ENCODE results near the gene GATB.

Gene GATB

DNA sequence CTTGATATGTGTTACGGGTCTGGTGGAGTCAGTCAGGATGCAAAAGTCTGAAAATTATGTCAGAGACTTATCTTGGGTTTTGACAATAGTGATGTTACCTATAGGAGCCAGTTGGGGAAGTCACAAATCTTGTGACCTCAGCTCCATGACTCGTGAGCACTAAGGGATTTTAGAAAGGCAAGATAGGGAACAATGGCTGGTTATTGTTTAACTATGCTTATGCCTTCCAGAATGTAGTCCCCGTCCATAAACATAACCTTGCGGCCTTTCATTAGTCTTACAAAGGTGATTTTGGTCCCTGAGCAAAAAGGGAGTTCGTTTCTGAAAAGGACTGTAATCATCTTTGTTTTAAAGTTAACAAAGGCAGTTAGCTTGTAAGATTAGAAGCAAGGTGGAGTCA, 23.9 kb upstream of the GATB start:
- Mint-ChIP-seq H3K27ac (peak overlapping the region in 1 of 3 experiments; percentile 16), H3K4me1 (no peaks in the 10 kb centered on the region), H3K36me3 (ENCODE audit: low read depth) (no peaks in the 10 kb centered on the region), H3K4me3 (no peak overlapping the region), H3K9me3 (no peaks in the 10 kb centered on the region), H3K27me3 (ENCODE audit: low read depth) (peaks cover 8% of the 10 kb centered on the region)
- no peak for TF ChIP-seq CTCF (IDR thresholded peaks at IDR 0.05; ENCODE audit: unreplicated experiment in 3 of 3)

DNA sequence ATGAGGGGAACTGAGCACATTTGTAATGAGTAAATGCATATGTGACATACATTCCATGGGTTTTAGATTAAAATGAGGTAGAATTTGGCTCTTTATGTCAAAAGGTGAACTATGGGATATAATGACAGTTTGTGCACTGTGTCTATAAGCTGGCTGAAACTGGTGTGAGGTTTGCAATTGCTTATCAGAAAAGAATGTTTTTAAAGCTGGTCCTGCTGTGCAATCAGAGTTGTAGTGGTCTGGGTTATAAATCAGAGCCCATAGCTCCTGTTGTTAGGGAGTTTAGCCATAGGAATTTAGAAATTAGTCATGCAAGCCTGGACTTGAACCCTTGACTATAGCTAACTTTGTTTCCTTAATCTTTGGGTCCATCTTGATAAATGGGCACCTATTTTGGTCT, 23.1 kb upstream of the GATB start:
- H3K4me1 Mint-ChIP-seq = no peaks in the 10 kb centered on the region
- peak overlapping the region in 1 of 3 experiments; percentile 59 for H3K27ac Mint-ChIP-seq
- H3K9me3 Mint-ChIP-seq = no peaks in the 10 kb centered on the region
- H3K36me3 Mint-ChIP-seq (ENCODE audit: low read depth) = no peaks in the 10 kb centered on the region
- H3K4me3 Mint-ChIP-seq = no peak overlapping the region
- H3K27me3 Mint-ChIP-seq (ENCODE audit: low read depth) = peaks cover 8% of the 10 kb centered on the region
- TF ChIP-seq CTCF (IDR thresholded peaks at IDR 0.05; ENCODE audit: unreplicated experiment in 3 of 3) = no peak

- Mint-ChIP-seq H3K27me3 (ENCODE audit: low read depth) (peaks cover 8% of the 10 kb centered on the region), H3K36me3 (ENCODE audit: low read depth) (no peaks in the 10 kb centered on the region), H3K4me1 (no peaks in the 10 kb centered on the region), H3K9me3 (no peaks in the 10 kb centered on the region), H3K4me3 (no peak overlapping the region), H3K27ac (no peak overlapping the region)
- no peak for TF ChIP-seq CTCF (IDR thresholded peaks at IDR 0.05; ENCODE audit: unreplicated experiment in 3 of 3)
Observed at GRCh38 chr4:151782296-151782695, 21.5 kb upstream of the GATB start.

DNA sequence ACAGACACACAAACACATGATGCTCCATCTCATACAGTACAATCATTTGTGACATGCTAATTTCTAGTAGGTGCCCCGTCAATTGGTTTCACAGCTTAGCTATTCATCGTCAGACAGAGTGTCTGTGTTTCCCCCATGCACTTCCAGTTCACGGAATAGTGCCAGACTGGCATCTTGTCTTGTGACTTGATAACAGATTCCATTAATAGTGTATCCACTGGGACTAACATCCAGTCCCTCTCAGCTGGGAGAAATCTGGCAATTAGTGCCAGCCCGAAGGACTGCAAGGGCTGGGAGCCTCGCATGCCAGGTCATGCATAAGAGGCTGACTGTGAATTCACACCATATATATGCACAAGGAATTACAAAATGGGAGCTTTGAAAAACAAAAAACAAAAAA, 20.2 kb upstream of the GATB start:
- no peak for TF ChIP-seq CTCF (IDR thresholded peaks at IDR 0.05; ENCODE audit: unreplicated experiment in 3 of 3)
- Mint-ChIP-seq H3K27me3 (ENCODE audit: low read depth) (peaks cover 8% of the 10 kb centered on the region), H3K36me3 (ENCODE audit: low read depth) (peaks cover 1% of the 10 kb centered on the region), H3K4me3 (no peak overlapping the region), H3K27ac (no peak overlapping the region), H3K9me3 (peaks cover 4% of the 10 kb centered on the region), H3K4me1 (no peaks in the 10 kb centered on the region)

DNA sequence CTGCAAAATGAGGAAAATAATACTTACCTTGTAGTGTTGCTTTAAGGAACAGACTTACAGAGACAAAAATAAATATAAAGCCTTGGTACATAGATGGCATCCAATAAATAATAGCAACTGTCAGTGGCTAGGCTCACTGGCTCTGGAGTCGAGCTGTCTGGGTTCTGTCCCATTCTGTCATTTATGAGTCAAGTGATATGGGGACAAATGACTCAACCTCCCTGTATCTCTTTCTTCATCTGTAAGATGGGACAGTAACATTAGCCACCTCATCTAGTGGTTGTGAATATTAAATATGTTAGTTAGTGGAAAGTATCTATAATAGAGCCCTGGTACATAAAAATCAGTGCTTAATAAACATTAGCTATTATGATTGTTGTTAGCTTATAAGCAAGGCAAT, 16.7 kb upstream of the GATB start:
- Mint-ChIP-seq H3K27ac (no peak overlapping the region), H3K4me3 (no peak overlapping the region), H3K9me3 (peaks cover 24% of the 10 kb centered on the region), H3K27me3 (ENCODE audit: low read depth) (peaks cover 4% of the 10 kb centered on the region), H3K36me3 (ENCODE audit: low read depth) (peaks cover 11% of the 10 kb centered on the region), H3K4me1 (peaks cover 1% of the 10 kb centered on the region)
- TF ChIP-seq CTCF (IDR thresholded peaks at IDR 0.05; ENCODE audit: unreplicated experiment in 3 of 3) = no peak

DNA sequence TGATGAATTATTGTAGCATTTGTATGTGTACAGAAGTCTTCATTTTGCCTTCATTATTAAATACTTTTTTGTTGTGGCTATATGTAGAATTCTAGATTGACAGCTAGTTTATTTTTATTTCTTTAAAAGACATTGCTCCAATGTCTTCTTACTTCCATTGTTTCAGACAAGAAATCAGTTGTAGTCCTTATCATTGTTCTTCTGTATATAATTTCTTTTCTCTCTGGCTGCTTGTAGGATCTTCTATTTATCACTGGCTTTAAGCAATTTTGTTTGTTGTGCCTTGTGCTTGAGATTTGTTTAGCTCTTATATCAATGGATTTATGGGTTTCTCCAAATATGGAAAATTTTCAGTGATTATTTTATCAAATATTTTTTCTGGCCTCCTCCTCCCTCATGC, 13.5 kb upstream of the GATB start:
- TF ChIP-seq CTCF (IDR thresholded peaks at IDR 0.05; ENCODE audit: unreplicated experiment in 3 of 3) = no peak
- Mint-ChIP-seq H3K9me3 (peaks cover 24% of the 10 kb centered on the region), H3K27ac (no peak overlapping the region), H3K27me3 (ENCODE audit: low read depth) (no peaks in the 10 kb centered on the region), H3K36me3 (ENCODE audit: low read depth) (peaks cover 11% of the 10 kb centered on the region), H3K4me1 (peaks cover 17% of the 10 kb centered on the region), H3K4me3 (no peak overlapping the region)
